ENCODE results near the gene HOXB8. TPM values are rescaled to one million over a fixed set of nuclear protein-coding genes. Genes with fewer than 3 reads are reported as not detected.

Gene HOXB8
- total RNA-seq, 1 donor from 2014 or later: not detected

DNA sequence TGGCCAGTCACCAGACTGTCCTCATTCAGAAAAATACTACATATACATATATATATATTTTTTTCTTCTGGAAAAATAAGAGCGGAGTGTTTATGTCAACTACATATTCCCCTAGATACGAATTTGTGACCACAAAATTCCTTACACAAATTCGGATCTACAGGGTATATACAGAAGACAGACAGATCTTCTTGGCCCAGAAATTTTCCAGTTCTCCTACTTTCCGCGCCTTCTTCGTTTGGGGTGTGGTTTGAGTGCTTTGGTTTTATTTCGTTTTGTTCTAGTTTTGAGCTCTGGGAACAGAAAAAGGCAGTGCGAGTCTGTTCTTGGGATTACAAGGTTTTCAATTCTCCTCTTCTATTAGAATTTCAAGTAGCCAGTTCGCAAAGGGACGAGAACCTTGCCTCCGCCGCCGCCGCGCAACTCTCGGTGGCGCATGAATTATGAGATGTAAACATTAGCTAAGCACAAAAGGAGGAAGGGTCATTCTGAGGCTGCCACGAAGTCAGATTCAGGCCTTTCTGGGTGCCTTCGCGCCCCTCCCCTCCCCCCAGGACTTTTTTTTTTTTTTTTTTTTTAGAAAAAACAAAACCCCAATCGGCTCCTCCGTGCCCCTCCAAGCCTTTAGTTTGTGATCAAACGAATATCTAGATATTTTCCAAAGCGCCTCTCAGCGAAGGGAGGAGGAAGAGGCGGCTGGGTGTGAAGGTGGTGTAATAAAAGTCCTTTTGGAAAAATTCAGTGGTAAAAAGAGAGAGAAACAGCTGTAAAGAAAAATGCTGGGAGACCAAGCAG is 35.1 kb downstream of the HOXB8 start:
- Histone ChIP-seq H3K36me3 (ENCODE audit: insufficient read depth, low read length) (no peaks in the 10 kb centered on the region), H3K79me2 (ENCODE audit: insufficient read depth, low read length) (peaks cover 64% of the 10 kb centered on the region), H3K27me3 (ENCODE audit: insufficient read depth, low read length) (peaks cover 80% of the 10 kb centered on the region), H3K4me3 (ENCODE audit: insufficient read depth, low read depth, low read length) (peak overlapping the region; percentile 54), H3K9ac (ENCODE audit: low read length) (peak overlapping the region; percentile 82), H2AFZ (ENCODE audit: low read depth, low read length) (no peak overlapping the region), H3K9me3 (ENCODE audit: insufficient read depth, low read depth, low read length) (no peaks in the 10 kb centered on the region), H3K27ac (ENCODE audit: low read depth, low read length) (peak overlapping the region; percentile 69), H4K20me1 (ENCODE audit: insufficient read depth, low read length) (peaks cover 4% of the 10 kb centered on the region), H3K4me2 (ENCODE audit: low read length) (peak overlapping the region; percentile 84), H3K4me1 (ENCODE audit: insufficient read depth, low read length) (peaks cover 8% of the 10 kb centered on the region)
- Mint-ChIP-seq H3K27ac (ENCODE audit: unreplicated experiment) (peak overlapping the region; percentile 36), H3K4me3 (ENCODE audit: unreplicated experiment) (no peak overlapping the region), H3K27me3 (ENCODE audit: low read depth, unreplicated experiment) (peaks cover 89% of the 10 kb centered on the region), H3K4me1 (ENCODE audit: low read depth, unreplicated experiment) (no peaks in the 10 kb centered on the region), H3K36me3 (ENCODE audit: low read depth, unreplicated experiment) (peaks cover 3% of the 10 kb centered on the region), H3K9me3 (ENCODE audit: unreplicated experiment) (peaks cover 38% of the 10 kb centered on the region)
- FAIRE-seq (no peak), DNase-seq (ENCODE audit: low read depth) (peak; percentile 44)
- TF ChIP-seq EZH2 (IDR thresholded peaks at IDR 0.05; ENCODE audit: insufficient read depth, low read length) (no peak), CTCF (IDR thresholded peaks at IDR 0.05; ENCODE audit: insufficient read depth, low read depth, low read length) (no peak)

GRCh38 chr17:48579471-48579759 is 35.7 kb downstream of the HOXB8 start:
- Mint-ChIP-seq H3K27ac (ENCODE audit: unreplicated experiment) (no peak overlapping the region), H3K4me3 (ENCODE audit: unreplicated experiment) (no peak overlapping the region), H3K9me3 (ENCODE audit: unreplicated experiment) (peaks cover 36% of the 10 kb centered on the region), H3K27me3 (ENCODE audit: low read depth, unreplicated experiment) (peaks cover 84% of the 10 kb centered on the region), H3K4me1 (ENCODE audit: low read depth, unreplicated experiment) (no peaks in the 10 kb centered on the region), H3K36me3 (ENCODE audit: low read depth, unreplicated experiment) (peaks cover 3% of the 10 kb centered on the region)
- Histone ChIP-seq H3K4me1 (ENCODE audit: insufficient read depth, low read length) (peaks cover 12% of the 10 kb centered on the region), H4K20me1 (ENCODE audit: insufficient read depth, low read length) (peaks cover 4% of the 10 kb centered on the region), H3K4me3 (ENCODE audit: insufficient read depth, low read depth, low read length) (peak overlapping the region; percentile 43), H3K36me3 (ENCODE audit: insufficient read depth, low read length) (no peaks in the 10 kb centered on the region), H3K27ac (ENCODE audit: low read depth, low read length) (peak overlapping the region; percentile 64), H2AFZ (ENCODE audit: low read depth, low read length) (no peak overlapping the region), H3K79me2 (ENCODE audit: insufficient read depth, low read length) (peaks cover 68% of the 10 kb centered on the region), H3K9ac (ENCODE audit: low read length) (peak overlapping the region; percentile 82), H3K27me3 (ENCODE audit: insufficient read depth, low read length) (peaks cover 84% of the 10 kb centered on the region), H3K4me2 (ENCODE audit: low read length) (peak overlapping the region; percentile 84), H3K9me3 (ENCODE audit: insufficient read depth, low read depth, low read length) (no peaks in the 10 kb centered on the region)
- no peak for FAIRE-seq
- no peak for TF ChIP-seq CTCF (IDR thresholded peaks at IDR 0.05; ENCODE audit: insufficient read depth, low read depth, low read length)
- TF ChIP-seq EZH2 (IDR thresholded peaks at IDR 0.05; ENCODE audit: insufficient read depth, low read length): no peak
- no peak for DNase-seq (ENCODE audit: low read depth)

All from astrocyte (in vitro differentiated cells and primary cell).